NCI-H1417 treated with DMSO at 0.1 percent for 48 hours (cell line): Measurements from ENCODE around the gene EPB41L2.
"Not testable (repeated sequence)": the region's sequence is repeated elsewhere in the genome, so short reads cannot be mapped to it uniquely, and the experiment has no call there.

Experiments used
- DNase-seq: peaks from one replicate; lab custom pipeline; 2025; lab: John Stamatoyannopoulos, UW

The EPB41L2 gene

DNA sequence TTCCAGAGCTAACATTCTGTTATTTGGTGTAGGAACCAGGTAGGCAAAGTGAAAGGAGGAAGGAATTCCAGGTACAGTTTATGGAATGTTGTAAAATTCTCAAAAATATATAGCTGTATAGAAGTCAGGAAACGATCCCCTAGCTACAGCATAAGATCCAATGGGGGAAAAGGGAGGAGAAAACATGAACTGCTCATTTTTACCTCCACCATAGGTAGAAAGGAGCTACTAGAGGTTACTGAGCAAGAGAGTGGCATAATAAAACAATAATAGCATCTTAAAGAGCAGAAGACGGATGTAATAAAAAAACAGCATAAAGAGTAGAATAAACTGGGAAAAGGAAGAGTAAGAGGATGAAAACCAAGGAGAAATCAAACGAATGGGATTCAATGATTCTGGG lies 26.9 kb downstream of the EPB41L2 start:
- DNase-seq, result no peak

DNA sequence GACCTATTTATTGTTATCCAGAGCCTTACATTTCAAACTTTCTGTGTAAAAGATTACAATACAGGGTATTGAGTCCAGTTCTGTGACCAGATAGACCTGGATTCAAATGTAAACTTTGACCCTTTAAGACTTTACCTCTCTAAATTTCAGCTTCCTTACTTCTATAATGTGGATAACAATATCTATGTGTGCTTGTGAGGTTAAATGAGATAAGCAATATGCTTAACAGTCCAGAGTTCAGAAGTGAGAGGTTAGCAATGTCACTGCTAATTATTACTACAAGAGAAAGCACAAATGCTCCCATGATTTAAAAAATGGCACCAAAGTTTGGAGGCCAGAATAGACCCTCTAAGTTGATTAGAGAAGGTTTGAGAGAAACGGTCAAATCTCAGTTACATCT lies 27.5 kb downstream of the EPB41L2 start:
- no peak for DNase-seq

DNA sequence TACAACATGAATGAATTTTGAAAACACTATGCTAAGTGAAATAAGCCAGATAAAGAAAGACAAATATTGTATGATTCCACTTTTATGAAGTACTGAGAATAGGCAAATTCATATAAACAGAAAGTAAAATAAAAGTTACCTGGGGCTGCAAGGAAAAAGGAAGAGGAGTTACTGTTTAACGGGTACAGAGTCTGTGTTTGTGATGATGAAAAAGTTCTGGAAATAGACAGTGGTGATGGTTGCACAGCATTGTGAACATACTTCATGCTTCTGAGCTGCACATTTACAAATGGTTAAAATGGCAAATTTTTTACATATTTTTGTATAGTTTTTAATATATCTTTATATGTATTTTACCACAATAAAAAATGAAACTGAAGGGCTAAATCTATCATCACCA lies 29.4 kb downstream of the EPB41L2 start:
- no peak for DNase-seq

DNA sequence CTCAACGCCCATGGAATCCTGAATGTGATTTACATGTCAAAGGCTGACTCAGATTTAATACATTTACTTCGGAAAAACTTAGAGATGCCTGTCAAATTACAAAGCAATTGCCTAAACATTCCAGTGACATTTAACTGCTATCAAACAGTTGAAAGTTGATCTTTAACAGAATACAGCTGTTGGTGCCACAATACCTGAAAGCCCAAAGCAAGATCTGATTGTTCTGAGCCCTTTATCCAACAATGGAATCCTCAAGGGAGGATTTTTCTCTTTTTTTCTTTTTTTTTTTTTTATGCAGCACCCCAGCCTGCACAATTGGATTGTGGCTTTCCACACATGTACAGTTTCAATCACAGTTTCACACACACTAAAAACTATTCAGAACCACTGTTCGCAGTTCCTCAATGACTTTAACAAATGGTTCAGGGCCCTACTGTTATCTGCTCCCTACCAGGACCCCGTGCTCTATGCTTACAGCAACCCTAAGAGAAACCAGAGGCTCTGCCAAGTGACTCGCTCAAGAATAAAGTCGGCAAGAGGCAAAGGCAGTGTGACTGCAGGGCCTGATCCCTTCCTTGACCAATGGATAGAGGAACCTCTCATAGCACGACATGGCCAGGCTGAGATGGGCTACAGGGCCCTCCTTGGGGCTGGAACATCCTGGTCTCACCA lies 33.3 kb downstream of the EPB41L2 start:
- no peak for DNase-seq

DNA sequence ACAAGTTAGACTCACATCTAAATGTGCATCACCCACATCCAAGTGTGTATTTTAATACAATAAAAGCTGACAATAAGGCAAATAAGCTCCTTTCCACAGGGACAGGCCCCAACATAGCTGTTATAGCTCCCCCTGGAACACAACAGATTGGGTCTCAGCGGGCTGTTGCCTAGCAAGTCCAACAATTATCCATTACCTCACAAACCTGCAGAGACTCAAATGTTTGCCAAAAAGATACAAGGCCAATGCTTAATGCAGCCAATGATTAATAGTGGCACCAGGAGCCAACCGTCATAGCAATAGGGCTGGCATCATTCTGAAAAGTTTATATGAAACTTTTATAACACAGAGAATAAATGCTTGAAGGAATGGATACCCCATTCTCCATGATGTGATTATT lies 35.7 kb downstream of the EPB41L2 start:
- no peak for DNase-seq

DNA sequence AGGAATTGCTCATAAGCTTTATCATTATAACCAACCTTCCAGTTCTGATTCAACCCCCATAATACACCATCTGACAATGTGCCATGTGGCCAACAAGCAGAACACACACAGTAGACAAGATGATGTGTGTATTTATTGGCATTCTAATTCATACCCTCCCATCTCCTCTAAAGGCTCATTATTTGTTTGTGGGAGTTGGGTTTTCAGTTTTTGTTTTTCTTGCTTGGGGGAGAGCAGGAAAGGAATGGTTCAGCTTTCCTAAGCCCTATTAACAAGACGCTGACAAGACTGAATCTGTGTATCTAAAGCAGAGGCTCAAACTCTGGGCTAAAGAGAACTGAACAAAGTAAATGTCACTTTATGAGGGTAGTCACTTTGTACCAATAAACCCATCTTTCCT lies 36.8 kb downstream of the EPB41L2 start:
- DNase-seq, result no peak

DNA sequence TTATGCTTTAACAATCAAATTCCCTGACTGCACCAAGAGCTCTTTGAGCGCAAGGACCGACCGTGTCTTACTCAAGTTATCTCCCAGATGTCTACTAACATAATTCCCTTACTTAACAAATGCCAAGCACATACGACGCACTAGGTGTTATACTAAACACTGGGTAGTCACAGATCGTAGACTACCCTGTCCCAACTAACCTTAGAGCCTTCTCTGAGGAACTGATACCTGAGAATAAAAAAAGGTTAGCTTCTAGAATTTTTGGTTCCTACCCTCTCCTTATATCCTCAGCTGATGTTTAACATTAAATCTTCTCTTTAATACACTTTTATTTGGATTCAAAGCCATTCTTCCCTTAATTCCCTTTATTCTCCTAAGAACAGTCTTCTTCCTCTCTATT lies 38.5 kb downstream of the EPB41L2 start:
- no peak for DNase-seq

DNA sequence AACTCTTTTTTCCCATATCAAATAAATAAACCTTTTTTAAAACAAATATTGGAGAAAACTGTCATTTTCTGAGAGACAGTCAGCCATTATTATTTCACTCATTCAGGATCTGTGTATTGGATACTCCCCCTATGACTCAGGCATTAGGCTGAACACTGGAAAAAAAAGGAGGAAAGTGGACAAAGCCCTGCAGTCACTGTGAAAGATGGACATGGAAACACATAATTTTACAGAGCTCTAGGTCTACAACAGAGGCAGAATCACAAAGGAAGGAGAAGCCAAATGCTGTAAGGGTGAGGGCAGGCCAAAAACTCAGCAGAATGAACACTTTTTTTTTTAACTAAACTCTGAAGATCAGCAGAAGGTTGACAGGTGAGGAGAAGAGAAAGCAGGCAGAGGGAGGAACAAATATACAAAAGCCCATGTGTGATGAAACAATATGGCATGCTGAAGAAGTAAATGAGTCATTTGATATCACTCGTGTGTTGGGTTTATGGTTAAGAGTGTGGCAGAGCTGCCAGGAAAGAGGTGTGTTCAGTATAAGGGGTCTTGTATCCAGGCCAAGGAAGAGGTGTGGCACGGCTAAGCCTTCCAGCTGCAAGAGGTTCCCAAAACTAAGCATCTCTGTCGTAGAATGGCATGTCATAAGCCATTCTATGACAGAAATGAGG lies 39.1 kb downstream of the EPB41L2 start:
- no peak for DNase-seq

DNA sequence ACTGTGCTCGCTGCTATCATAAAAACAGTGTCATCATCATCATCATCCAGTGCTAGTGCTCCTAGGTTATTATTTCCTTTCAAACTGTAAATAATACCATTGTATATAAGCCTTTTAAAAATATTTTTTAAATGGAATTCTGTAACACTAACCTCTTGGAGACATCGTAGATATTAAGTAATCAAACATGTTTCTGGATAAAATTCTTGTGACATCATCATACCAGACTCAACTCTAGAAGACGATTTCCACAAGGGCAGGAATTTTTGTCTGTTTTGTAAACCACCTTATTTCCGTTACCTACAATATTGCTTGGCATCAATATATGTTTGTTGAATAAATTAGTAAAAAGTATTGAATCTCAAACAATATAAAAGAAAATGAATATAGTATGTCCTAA lies 40.4 kb downstream of the EPB41L2 start:
- no peak for DNase-seq

DNA sequence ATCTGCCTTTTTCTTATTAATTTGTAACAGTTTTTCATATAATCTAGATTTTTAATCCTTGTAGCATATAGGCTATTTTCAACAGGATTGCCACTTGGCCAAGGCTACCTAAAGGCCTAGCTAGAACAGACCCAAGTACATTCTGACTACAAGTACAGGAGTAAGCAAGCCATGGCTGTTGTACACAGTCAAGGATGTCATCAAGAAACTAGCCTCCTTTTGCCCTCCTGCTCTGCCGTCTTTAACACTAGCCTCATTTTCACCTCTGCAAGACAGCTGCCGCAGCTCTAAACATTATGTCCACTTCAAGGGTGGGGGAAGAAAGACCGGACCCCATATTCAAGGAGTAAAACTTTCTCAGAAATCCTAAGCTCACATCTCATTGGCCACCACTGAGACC lies 45.1 kb downstream of the EPB41L2 start:
- no peak for DNase-seq

DNA sequence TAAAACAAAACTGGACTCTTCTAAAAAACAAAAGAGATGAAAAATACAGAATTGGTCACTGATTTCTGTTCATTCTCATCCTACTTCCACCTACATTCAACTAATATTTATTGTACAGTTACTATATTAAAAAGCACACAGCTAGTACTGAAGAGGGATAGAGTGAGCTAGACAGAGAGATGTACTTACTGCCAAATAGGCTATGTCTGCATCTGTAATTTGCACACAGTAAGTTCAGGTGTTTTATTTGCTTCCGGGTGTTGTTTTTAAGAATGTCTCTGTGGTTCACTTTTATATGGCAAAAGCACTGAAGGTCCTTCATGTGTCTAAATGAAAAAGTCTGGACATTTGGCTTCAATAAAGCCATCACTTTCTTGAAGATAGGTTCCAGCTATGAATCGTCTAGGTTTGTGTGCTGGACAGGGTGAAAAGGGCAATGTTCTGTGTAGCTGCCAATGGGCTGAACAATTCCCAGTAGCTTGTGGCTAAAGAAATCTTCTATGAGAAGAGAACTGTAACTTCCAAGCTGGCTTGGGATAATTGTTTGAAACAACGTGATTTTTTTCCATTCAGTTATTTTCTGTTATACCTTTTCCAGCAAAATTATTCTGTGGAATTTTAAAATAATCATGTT lies 47.3 kb downstream of the EPB41L2 start:
- no peak for DNase-seq

DNA sequence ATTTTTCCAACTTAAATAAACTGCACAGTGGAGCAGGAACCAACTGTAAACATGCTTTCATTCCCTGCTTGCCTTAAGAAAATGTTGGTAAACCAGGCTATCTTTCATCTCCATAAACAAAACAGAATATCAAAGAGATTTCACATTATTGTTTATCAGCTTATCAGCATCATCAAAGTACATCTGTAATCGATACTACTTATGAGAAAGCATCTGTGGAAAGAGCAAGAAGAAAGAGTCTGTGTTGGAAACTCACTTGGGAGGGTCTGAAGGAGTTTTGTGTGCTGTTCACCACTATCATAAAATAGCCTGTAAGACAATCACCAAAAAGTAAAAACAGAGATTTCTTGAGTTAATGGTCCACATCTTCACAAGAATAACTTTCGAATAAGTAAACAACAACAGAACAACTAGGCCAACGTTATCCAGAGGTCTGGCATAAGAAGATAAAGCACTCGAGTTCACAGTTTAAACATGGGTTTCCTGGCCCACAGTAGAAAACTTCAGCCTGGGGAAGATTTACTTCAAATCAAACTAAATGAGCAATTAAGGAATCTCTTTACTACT lies 47.9 kb downstream of the EPB41L2 start:
- DNase-seq, result no peak

DNA sequence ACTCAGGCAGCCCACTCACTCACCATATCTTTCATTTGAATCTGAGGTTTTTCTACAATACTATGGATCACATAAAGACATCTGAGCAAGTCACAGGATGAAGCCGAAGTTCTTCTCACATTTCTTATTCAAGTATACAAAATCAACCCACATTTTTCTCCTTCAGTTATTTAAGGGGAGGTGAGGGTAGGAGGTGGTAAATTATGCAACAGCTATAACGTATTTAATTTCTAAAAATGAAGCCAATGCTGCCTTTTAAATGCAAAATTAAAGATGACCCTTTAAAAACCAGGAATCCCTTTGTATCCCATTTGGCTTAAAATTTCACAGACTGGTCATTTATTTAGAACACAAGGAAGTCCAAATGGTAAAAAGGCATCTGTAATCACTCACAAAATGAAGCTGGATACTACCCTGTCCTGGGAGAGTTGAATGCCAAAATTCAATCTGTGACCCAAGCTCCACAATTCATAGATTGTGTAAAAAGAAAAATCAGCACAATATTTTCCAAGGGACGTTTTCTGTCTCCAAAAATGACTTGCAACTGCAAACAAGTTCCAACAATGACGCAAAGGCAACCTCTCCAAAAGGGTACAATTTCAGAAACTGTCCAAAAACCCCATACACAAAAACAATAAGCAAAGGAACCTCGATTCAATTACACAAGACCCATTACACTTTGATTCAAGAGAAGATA lies 48.8 kb downstream of the EPB41L2 start:
- no peak for DNase-seq

DNA sequence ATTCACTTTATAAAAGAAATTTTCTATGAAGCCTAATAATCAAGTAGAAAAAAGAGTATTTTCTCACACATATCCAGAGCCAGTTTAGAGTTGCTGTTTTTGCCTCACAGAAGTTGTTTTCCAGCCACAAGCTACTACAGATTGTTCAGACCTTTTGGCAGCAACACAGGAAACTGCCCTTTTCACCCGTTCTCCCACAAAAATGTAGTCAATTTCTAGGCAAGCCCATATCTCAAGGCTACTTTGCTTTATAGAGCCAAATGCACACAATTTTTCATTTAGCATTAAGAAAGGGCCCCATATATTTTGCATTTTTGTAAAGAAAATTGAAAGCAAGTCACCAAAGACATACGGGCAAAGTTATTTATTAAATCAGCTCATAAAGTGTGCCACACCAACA lies 49.5 kb downstream of the EPB41L2 start:
- no peak for DNase-seq

DNA sequence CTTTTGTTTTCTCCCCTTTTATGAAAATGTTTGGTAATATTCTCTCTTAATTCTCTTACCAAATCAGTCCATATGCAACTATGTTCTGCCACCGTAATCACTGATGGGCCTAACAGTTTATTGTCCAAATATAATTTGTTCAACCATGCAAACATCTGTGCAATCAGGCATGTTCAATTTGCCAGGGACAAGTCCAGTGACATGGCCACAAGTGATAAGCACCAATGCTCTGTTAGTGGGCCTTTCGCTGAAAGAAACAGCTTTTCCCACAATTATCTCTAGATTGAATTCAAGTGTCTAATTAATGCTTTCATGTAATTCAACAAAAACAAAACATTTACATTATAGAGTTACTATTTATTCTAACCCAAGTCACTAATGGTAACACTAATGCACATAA lies 53.3 kb downstream of the EPB41L2 start:
- no peak for DNase-seq

DNA sequence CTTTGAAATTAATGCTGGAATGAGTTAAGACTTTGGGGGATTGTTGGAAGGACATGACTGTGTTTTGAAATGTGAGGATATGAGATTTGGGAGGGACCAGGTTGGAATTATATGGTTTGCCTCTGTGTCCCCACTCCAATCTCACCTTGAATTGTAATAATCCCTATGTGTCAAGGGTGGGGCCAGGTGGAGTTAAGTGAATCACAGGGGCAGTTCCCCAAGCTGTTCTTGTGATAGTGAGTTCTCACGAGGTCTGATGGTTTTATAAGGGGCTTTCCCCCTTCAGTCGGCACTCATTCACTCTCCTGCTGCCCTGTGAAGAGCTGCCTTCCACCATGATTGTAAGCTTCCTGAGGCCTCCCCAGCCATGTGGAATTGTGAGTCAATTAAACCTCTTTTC lies 54.1 kb downstream of the EPB41L2 start:
- not testable (repeated sequence) for DNase-seq

DNA sequence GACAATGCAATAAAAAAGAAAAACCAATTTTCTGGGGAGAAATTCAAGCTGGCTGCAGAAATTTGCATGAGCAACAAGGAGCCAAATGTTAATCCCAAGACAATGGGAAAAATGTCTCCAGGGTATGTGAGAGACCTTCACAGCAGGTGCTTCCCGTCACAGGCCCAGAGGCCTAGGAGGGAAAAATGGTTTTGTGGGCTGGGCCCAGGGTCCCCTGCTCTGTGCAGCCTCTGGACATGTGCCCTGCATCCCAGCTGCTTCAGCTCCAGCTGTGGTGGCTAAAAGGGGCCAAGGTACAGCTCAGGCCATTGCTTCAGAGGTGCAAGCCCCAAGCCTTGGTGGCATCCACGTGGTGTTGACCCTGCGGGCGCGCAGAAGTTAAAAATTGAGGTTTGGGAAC lies 55.1 kb downstream of the EPB41L2 start:
- DNase-seq, result not testable (repeated sequence)

DNA sequence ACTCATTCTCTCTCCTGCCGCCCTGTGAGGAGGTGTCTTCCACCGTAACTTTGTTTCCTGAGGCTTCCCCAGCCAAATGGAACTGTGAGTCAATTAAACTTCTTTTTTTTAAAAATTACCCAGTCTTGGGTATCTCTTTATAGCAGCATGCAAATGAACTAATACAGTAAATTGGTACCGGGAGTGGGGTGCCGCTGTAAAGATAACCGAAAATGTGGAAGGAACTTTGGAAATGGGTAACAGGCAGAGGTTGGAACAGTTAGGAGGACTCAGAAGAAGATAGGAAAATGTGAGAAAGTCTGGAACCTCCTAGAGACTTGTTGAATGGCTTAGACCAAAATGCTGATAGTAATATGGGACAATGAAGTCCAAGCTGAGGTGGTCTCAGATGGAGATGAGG lies 55.8 kb downstream of the EPB41L2 start:
- DNase-seq, result no peak

DNA sequence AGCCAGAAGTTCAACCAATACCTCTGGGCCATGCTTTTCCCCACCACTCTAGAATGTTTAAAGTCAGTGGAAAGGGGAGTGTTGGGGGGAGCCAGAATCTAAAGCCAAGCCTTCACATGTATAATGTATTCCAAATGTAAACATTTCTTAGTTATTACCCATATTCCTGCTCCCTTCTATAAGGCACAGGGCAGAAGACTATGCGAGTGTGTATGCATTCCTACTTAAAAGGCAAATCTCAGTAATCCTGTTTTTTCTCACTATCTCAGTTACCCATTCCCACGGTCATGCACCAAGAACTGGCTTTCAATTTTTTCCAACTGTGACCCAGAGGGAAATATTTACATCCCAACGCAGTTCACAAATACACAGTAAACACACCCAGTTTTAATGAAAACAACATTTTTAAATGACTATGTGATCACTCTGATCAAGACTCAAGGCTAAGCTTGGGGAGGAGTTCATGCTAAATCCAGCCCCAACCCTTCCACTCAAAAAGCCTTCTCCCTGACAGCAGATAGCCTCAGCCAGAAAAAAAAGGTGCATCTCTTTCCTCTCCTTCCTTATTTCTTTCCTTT lies 57.5 kb downstream of the EPB41L2 start:
- no peak for DNase-seq

DNA sequence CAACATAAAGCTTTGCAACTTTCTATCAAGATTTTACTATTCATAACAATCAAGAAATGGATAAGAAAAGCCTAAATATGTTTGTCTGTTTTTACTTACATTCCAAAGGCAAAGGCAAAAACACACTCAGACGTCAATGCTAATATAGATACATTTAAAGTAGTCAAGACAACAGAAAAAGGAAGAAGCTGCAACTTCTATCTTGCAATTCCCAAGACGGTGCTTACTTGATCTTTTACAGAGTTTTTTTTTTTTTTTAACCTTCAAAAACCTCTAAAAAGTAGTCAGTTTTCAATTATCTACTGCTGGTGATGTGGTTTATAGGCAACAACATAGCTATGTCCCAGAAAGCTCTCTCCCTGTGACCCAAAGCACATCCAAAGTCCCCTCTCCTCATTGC lies 58.1 kb downstream of the EPB41L2 start:
- no peak for DNase-seq

DNA sequence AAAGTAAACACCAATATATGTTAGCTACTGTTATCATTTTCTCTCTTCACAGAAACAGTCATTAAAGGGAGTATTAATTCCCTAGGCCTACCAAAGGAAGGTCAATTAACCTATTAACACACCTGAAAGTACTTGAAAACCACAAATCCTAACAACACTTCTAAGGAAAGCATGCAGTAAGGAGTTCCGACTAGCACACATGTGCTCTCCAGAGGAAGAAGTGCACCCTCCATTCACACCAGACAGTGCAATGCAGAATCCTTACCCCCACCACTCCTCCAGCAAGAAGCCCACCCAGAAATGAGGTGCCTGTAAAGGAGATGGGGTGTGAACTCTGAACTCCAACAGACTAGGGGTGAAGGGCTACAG lies 58.7 kb downstream of the EPB41L2 start:
- no peak for DNase-seq
